ENCODE results near the gene CDH4. TPM values are rescaled to one million over a fixed set of nuclear protein-coding genes. Genes with fewer than 3 reads are reported as not detected.

Gene CDH4
- total and polyA plus RNA-seq, 10 donors: 0.30 to 20.1 (median 7.7) TPM

GRCh38 chr20:61382194-61382593 lies 130.1 kb downstream of the CDH4 start:
- TF ChIP-seq POLR2A (IDR thresholded peaks at IDR 0.05): no peak
- no peak for TF ChIP-seq CTCF (IDR thresholded peaks at IDR 0.05 in 8 of 11, conservative IDR thresholded peaks at IDR 0.05 in 3 of 11)
- no peak for TF ChIP-seq POLR2AphosphoS5 (IDR thresholded peaks at IDR 0.05)
- WGBS, 5 donors: 84 to 97% (median 89%) methylated on average over 3 of the region's 3 CpGs

GRCh38 chr20:61385296-61385695 lies 133.2 kb downstream of the CDH4 start:
- peaks cover 0 to 8% (median 3%) of the 10 kb centered on the region in 6 donors for H3K4me1 ChIP-seq
- WGBS, 5 donors: 74 to 91% (median 88%) methylated on average over 11 of the region's 11 CpGs
- DNase-seq: no peak
- no peaks in the 10 kb centered on the region for H3K36me3 ChIP-seq
- H3K27me3 ChIP-seq (replicated peaks in 1 of 7): peaks cover 0 to 17% (median 0%) of the 10 kb centered on the region in 7 donors
- no peak overlapping the region for H3K27ac ChIP-seq
- H3K9me3 ChIP-seq: peaks cover 0 to 35% (median 11%) of the 10 kb centered on the region in 8 donors
- TF ChIP-seq CTCF (IDR thresholded peaks at IDR 0.05 in 8 of 11, conservative IDR thresholded peaks at IDR 0.05 in 3 of 11): no peak
- no peak for TF ChIP-seq POLR2A (IDR thresholded peaks at IDR 0.05)
- TF ChIP-seq POLR2AphosphoS5 (IDR thresholded peaks at IDR 0.05): no peak
- no peak overlapping the region for H3K4me3 ChIP-seq
- intact Hi-C loops (cut with DNase I; ENCODE audit: low total_unique reads): no loop called here

More at GRCh38 chr20:61382194-61382593, 130.1 kb downstream of the CDH4 start:
- Histone ChIP-seq H3K4me1 (no peaks in the 10 kb centered on the region), H3K36me3 (no peaks in the 10 kb centered on the region), H3K4me3 (no peak overlapping the region), H3K27me3 (replicated peaks in 1 of 7) (no peaks in the 10 kb centered on the region), H3K9me3 (peaks cover 0 to 40% (median 10%) of the 10 kb centered on the region in 8 donors), H3K27ac (no peak overlapping the region)
- intact Hi-C loops (cut with DNase I; ENCODE audit: low total_unique reads): no loop called here
- no peak for DNase-seq

DNA sequence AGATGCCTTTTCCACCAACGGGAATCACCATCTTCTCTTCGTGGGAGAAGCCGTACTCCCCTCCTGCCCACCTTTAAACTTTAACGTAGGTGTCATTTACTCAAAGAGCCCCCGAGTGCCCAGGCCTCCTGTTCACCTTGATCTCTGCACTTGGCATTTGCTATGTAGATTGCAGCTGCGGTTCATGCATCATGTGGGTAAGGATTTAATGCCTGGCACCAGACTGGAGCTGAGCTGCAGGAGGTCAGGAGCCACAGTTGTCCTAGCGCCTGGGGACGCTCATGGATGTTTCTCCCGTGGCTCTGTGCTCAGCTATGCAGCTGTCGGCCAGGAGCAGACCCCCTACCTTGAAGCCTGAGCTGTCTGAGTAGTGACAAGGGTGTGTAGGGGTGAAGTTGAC lies 133.7 kb downstream of the CDH4 start:
- no peak for DNase-seq
- intact Hi-C loops (cut with DNase I; ENCODE audit: low total_unique reads): no loop called here

More for the DNA sequence above, 133.7 kb downstream of the CDH4 start:
- Histone ChIP-seq H3K9me3 (peaks cover 0 to 39% (median 11%) of the 10 kb centered on the region in 8 donors), H3K36me3 (no peaks in the 10 kb centered on the region), H3K4me1 (peaks cover 0 to 8% (median 3%) of the 10 kb centered on the region in 6 donors), H3K4me3 (no peak overlapping the region), H3K27me3 (replicated peaks in 1 of 7) (peaks cover 0 to 17% (median 0%) of the 10 kb centered on the region in 7 donors), H3K27ac (no peak overlapping the region)
- TF ChIP-seq POLR2AphosphoS5 (IDR thresholded peaks at IDR 0.05) (no peak), CTCF (IDR thresholded peaks at IDR 0.05 in 8 of 11, conservative IDR thresholded peaks at IDR 0.05 in 3 of 11) (no peak), POLR2A (IDR thresholded peaks at IDR 0.05) (no peak)
- 76 to 89% (median 82%) methylated on average over 10 of the region's 10 CpGs for WGBS, 5 donors
